ENCODE data around the gene OR6Q1. TPM values are rescaled to one million over a fixed set of nuclear protein-coding genes. Genes with fewer than 3 reads are reported as not detected.

OR6Q1 gene
- total RNA-seq, 1 donor from 2014 or later: not detected

DNA sequence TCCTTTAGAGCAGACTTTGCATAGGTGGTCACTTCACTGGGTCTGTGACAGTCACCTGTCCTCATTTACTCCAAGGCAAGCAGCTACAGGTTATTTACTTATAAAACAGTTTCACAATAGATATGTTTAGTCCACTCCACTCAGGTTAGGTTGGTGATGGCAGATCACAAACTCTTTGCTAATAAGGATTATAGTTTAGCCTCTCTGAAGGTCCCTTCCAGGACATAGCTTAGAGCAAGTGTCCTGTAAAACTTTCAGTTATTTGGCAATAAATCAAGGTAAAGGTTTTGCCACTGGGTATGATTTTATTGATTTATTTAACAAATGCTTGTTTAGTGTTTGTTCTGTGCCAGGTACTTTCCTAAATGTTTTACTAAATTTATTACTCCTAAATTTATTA, 8.8 kb downstream of the OR6Q1 start:
- no peaks in the 10 kb centered on the region for H3K27me3 Mint-ChIP-seq (ENCODE audit: low read depth)
- TF ChIP-seq, protein P1, sequence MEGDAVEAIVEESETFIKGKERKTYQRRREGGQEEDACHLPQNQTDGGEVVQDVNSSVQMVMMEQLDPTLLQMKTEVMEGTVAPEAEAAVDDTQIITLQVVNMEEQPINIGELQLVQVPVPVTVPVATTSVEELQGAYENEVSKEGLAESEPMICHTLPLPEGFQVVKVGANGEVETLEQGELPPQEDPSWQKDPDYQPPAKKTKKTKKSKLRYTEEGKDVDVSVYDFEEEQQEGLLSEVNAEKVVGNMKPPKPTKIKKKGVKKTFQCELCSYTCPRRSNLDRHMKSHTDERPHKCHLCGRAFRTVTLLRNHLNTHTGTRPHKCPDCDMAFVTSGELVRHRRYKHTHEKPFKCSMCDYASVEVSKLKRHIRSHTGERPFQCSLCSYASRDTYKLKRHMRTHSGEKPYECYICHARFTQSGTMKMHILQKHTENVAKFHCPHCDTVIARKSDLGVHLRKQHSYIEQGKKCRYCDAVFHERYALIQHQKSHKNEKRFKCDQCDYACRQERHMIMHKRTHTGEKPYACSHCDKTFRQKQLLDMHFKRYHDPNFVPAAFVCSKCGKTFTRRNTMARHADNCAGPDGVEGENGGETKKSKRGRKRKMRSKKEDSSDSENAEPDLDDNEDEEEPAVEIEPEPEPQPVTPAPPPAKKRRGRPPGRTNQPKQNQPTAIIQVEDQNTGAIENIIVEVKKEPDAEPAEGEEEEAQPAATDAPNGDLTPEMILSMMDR (IDR thresholded peaks at IDR 0.05; ENCODE audit: unreplicated experiment): no peak
- DNase-seq (ENCODE audit: low spot score in 2 of 2, unreplicated experiment in 2 of 2): no peak
- no peaks in the 10 kb centered on the region for H3K4me1 Mint-ChIP-seq
- H3K36me3 Mint-ChIP-seq: no peaks in the 10 kb centered on the region
- H3K9me3 Mint-ChIP-seq: peaks cover 24% of the 10 kb centered on the region
- no peak overlapping the region for H3K27ac Mint-ChIP-seq
- H3K4me3 Mint-ChIP-seq: no peak overlapping the region

GRCh38 chr11:58043379-58043778, 12.6 kb downstream of the OR6Q1 start:
- Mint-ChIP-seq H3K9me3 (peaks cover 7% of the 10 kb centered on the region), H3K4me1 (no peaks in the 10 kb centered on the region), H3K27me3 (ENCODE audit: low read depth) (no peaks in the 10 kb centered on the region), H3K4me3 (no peak overlapping the region), H3K36me3 (no peaks in the 10 kb centered on the region), H3K27ac (no peak overlapping the region)
- TF ChIP-seq, protein P1 (IDR thresholded peaks at IDR 0.05; ENCODE audit: unreplicated experiment): no peak
- no peak for DNase-seq (ENCODE audit: low spot score in 2 of 2, unreplicated experiment in 2 of 2)

GRCh38 chr11:58046231-58046630, 15.5 kb downstream of the OR6Q1 start:
- H3K9me3 Mint-ChIP-seq: peaks cover 7% of the 10 kb centered on the region
- no peaks in the 10 kb centered on the region for H3K27me3 Mint-ChIP-seq (ENCODE audit: low read depth)
- H3K4me1 Mint-ChIP-seq: no peaks in the 10 kb centered on the region
- no peak for DNase-seq (ENCODE audit: low spot score in 2 of 2, unreplicated experiment in 2 of 2)
- no peaks in the 10 kb centered on the region for H3K36me3 Mint-ChIP-seq
- TF ChIP-seq, protein P1 (IDR thresholded peaks at IDR 0.05; ENCODE audit: unreplicated experiment): no peak
- H3K27ac Mint-ChIP-seq: no peak overlapping the region
- H3K4me3 Mint-ChIP-seq: no peak overlapping the region

GRCh38 chr11:58047818-58048217, 17.1 kb downstream of the OR6Q1 start:
- no peaks in the 10 kb centered on the region for H3K36me3 Mint-ChIP-seq
- TF ChIP-seq, protein P1 (IDR thresholded peaks at IDR 0.05; ENCODE audit: unreplicated experiment): no peak
- no peaks in the 10 kb centered on the region for H3K27me3 Mint-ChIP-seq (ENCODE audit: low read depth)
- no peak overlapping the region for H3K4me3 Mint-ChIP-seq
- no peaks in the 10 kb centered on the region for H3K4me1 Mint-ChIP-seq
- H3K9me3 Mint-ChIP-seq: peaks cover 7% of the 10 kb centered on the region
- H3K27ac Mint-ChIP-seq: no peak overlapping the region
- DNase-seq (ENCODE audit: low spot score in 2 of 2, unreplicated experiment in 2 of 2): no peak

DNA sequence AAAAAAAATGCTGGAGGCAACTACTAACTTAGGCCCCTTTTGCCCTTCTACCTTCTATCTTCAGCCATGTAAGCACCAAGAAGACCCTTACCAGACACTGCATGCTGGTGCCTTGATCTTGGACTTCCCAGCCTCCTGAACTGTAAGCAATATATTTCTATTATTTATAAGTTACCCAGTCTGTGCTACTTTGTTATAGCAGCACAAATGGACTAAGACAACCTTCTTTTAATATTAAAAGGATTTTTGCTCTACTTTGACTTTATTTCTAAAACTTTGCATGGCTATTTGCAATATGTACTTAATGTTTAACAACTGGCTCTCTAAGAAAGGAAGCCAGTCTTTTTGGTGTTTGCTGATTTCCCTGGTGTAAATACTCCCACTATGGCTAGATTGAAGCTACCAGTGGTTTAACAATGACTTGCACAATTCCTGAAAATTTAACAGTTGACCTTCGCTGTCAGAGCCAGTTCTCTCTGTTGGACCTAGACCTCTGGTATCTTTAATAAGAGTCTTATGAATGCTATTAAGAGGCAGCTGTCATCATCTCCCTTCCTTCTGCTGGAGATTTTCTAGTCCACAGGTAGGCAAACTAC, 25.2 kb downstream of the OR6Q1 start:
- DNase-seq (ENCODE audit: low spot score in 2 of 2, unreplicated experiment in 2 of 2): no peak
- TF ChIP-seq, protein P1 (IDR thresholded peaks at IDR 0.05; ENCODE audit: unreplicated experiment): no peak
- Mint-ChIP-seq H3K27ac (no peak overlapping the region), H3K9me3 (peaks cover 4% of the 10 kb centered on the region), H3K36me3 (no peaks in the 10 kb centered on the region), H3K4me1 (peaks cover 32% of the 10 kb centered on the region), H3K27me3 (ENCODE audit: low read depth) (no peaks in the 10 kb centered on the region), H3K4me3 (no peak overlapping the region)

DNA sequence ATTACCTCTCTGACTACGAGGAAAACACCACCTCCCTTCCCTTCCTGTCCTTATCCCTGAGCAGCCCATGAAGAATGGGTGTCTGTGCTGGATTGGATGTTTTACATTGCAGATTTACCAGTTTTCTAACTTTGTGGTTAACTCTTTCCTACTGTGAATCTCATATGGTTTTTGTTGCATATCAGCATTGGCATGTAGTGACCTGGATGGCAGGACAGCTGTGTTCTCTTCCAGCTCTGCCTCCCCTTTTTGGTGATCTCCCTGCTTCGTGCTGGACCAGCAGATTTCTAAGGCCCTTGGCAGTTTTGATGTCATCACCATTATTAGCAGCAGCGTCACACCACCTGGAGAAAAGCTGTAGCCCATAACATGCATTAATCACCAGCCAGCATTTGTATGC, 26.7 kb downstream of the OR6Q1 start:
- H3K4me1 Mint-ChIP-seq: peaks cover 37% of the 10 kb centered on the region
- no peak overlapping the region for H3K4me3 Mint-ChIP-seq
- TF ChIP-seq, protein P1 (IDR thresholded peaks at IDR 0.05; ENCODE audit: unreplicated experiment): no peak
- no peaks in the 10 kb centered on the region for H3K27me3 Mint-ChIP-seq (ENCODE audit: low read depth)
- H3K27ac Mint-ChIP-seq: peak overlapping the region; percentile 99
- peaks cover 4% of the 10 kb centered on the region for H3K9me3 Mint-ChIP-seq
- H3K36me3 Mint-ChIP-seq: no peaks in the 10 kb centered on the region
- no peak for DNase-seq (ENCODE audit: low spot score in 2 of 2, unreplicated experiment in 2 of 2)

All from mesothelial cell of epicardium (in vitro differentiated cells).